ENCODE data around the gene CCL18.

GRCh38 chr17:36057911-36058310 lies 6.2 kb upstream of the CCL18 start:
- TF ChIP-seq POLR2A (IDR thresholded peaks at IDR 0.05; ENCODE audit: low read length) = no peak
- no peak for TF ChIP-seq CTCF (IDR thresholded peaks at IDR 0.05)
- TF ChIP-seq EP300 (IDR thresholded peaks at IDR 0.05) = no peak
- no peak for TF ChIP-seq EHMT2 (IDR thresholded peaks at IDR 0.05; ENCODE audit: low read depth)
- TF ChIP-seq NFE2L2 (conservative IDR thresholded peaks at IDR 0.05; ENCODE audit: low read length) = no peak
